A673 (cell line): Measurements from ENCODE around the gene CACNA2D3.

ENCODE experiments used
- EZH2 ChIP-seq: fragments of 200-600 bp; sonication (generic); IDR thresholded peaks from 2 replicates; pipeline ENCODE4 v1.6.1; 2017; ENCODE audit warnings: borderline replicate concordance, low read depth, mild to moderate bottlenecking, mixed read lengths, antibody characterized with exemption, low read length; ENCODE audit not compliant: poor library complexity, severe bottlenecking
- TF ChIP-seq, protein P1 (sequence below): fragments of 300-800, 200-600 bp; sonication (generic); conservative IDR thresholded peaks from 2 replicates; pipeline ENCODE4 v1.5.1; 2017; ENCODE audit warnings: low read depth, mild to moderate bottlenecking, antibody characterized with exemption, low read length, moderate library complexity, mixed read lengths

DNA sequence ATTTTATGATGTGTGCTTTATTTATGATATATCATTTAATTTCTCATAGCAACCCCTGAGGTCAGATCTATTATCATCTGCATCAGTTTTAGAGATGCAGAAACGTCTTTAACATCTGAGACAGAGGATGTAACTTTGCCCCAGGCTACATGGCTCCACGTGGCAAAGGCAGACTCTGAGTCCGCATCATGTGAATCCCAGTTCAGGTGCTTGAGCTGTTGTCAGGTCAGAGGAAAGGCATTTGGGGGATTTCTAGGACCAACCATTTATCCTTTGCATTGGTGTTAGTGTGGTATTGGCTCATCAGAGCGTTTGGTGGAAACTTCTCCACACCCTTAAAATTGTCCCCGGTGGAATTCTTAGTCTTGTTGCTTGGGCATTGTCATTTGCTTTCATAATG lies 10.8 kb downstream of the CACNA2D3 start:
- TF ChIP-seq, protein P1, sequence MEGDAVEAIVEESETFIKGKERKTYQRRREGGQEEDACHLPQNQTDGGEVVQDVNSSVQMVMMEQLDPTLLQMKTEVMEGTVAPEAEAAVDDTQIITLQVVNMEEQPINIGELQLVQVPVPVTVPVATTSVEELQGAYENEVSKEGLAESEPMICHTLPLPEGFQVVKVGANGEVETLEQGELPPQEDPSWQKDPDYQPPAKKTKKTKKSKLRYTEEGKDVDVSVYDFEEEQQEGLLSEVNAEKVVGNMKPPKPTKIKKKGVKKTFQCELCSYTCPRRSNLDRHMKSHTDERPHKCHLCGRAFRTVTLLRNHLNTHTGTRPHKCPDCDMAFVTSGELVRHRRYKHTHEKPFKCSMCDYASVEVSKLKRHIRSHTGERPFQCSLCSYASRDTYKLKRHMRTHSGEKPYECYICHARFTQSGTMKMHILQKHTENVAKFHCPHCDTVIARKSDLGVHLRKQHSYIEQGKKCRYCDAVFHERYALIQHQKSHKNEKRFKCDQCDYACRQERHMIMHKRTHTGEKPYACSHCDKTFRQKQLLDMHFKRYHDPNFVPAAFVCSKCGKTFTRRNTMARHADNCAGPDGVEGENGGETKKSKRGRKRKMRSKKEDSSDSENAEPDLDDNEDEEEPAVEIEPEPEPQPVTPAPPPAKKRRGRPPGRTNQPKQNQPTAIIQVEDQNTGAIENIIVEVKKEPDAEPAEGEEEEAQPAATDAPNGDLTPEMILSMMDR = no peak
- no peak for TF ChIP-seq EZH2
